Measurements from ENCODE around the gene TMEM222. TPM values are rescaled to one million over a fixed set of nuclear protein-coding genes. Genes with fewer than 3 reads are reported as not detected.
"Not testable (repeated sequence)": the region's sequence is repeated elsewhere in the genome, so short reads cannot be mapped to it uniquely, and the experiment has no call there.

Gene TMEM222, protein sequence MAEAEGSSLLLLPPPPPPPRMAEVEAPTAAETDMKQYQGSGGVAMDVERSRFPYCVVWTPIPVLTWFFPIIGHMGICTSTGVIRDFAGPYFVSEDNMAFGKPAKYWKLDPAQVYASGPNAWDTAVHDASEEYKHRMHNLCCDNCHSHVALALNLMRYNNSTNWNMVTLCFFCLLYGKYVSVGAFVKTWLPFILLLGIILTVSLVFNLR
- total RNA-seq = 36.0 to 39.1 TPM (median 37.2 TPM) in 3 replicates

DNA sequence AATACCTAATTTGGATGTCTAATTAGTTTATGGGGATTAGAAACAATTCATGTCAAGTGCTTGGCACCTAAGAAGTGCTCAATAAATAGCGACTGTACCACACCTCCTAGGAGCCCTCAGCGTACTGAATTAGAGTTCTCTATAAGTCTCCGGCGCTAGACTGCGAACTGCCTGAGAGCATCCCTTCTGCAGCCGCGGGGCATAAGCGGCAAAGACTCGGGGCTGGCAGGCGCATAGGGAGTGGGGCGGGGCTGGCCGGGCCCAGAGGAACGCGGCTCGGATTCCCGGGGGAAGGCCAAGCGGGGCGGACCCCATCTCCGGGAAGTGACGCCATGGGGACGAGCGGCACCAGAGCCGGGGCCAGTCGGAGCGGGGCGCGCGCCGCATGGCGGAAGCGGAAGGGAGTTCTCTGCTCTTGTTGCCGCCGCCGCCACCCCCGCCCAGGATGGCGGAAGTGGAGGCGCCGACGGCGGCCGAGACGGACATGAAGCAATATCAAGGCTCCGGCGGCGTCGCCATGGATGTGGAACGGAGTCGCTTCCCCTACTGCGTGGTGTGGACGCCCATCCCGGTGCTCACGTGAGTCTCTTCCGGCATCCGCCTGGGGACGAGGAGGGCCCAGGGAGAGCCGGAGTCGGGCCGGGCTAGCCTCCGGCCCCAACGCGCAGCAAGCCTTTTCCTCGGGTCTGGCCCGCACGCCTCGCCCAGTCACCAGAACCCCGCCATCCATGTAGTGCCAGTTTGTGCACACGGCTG is at the start of gene TMEM222:
TSS of gene TMEM222 (plus strand) at position 351 of the 756 bp plus-strand sequence. CDS start at position 386, 35 bp downstream.
- peak within 1 kb of the TSS; percentile 94 for H3K4me3 Mint-ChIP-seq
- TF ChIP-seq, protein P1, sequence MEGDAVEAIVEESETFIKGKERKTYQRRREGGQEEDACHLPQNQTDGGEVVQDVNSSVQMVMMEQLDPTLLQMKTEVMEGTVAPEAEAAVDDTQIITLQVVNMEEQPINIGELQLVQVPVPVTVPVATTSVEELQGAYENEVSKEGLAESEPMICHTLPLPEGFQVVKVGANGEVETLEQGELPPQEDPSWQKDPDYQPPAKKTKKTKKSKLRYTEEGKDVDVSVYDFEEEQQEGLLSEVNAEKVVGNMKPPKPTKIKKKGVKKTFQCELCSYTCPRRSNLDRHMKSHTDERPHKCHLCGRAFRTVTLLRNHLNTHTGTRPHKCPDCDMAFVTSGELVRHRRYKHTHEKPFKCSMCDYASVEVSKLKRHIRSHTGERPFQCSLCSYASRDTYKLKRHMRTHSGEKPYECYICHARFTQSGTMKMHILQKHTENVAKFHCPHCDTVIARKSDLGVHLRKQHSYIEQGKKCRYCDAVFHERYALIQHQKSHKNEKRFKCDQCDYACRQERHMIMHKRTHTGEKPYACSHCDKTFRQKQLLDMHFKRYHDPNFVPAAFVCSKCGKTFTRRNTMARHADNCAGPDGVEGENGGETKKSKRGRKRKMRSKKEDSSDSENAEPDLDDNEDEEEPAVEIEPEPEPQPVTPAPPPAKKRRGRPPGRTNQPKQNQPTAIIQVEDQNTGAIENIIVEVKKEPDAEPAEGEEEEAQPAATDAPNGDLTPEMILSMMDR (IDR thresholded peaks at IDR 0.05; ENCODE audit: unreplicated experiment) = no peak
- peak; percentile 95 to 98 for DNase-seq (ENCODE audit: low spot score in 2 of 2, unreplicated experiment in 2 of 2)
- peaks cover 32% of the 10 kb centered on the region for H3K4me1 Mint-ChIP-seq
- no peaks in the 10 kb centered on the region for H3K9me3 Mint-ChIP-seq
- peaks cover 10% of the 10 kb centered on the region for H3K36me3 Mint-ChIP-seq
- no peaks in the 10 kb centered on the region for H3K27me3 Mint-ChIP-seq (ENCODE audit: low read depth)
- peak within 1 kb of the TSS; percentile 97 for H3K27ac Mint-ChIP-seq

DNA sequence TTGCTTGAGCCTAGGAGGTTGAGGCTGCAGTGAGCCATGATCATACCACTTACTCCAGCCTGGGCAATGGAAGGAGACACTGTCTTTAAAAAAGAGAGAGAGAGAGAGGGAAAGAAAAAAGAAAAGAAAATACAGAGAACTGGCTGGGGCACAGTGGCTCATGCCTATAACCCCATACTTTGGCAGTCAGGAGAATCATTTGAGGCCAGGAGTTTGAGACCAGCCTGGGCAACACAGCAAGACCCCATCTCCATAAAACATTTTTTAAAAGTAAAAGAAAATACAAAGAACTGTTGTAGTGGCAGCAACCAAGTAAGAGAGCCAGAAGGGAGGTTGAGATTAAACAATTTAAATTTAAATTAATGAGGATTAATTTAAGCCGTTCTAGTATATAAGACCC is 47.8 kb upstream of the TMEM222 start:
- peaks cover 20% of the 10 kb centered on the region for H3K9me3 Mint-ChIP-seq

DNA sequence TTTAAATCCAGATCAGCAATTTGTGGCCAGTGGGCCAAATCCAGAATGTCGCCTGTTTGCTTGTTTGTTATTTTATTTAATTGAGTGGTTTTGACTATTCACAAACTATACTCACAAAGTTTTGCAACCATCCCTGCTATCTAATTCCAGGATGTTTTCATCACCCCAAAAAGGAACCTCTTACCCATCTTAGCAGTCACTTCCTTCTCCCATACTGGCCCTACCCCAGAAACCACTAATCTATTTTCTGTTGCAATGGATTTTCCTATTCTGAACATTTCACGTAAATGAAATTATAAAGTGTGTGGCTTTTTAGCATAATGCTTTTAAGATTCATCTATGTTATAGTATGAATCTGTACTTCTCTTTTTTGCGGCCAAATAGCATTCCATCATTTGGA is 46.3 kb upstream of the TMEM222 start:
- Mint-ChIP-seq H3K27ac (no peak overlapping the region), H3K36me3 (peaks cover 30% of the 10 kb centered on the region), H3K9me3 (peaks cover 18% of the 10 kb centered on the region), H3K4me1 (peaks cover 2% of the 10 kb centered on the region), H3K27me3 (ENCODE audit: low read depth) (no peaks in the 10 kb centered on the region), H3K4me3 (no peak overlapping the region)
- TF ChIP-seq, protein P1 (IDR thresholded peaks at IDR 0.05; ENCODE audit: unreplicated experiment) = no peak
- no peak for DNase-seq (ENCODE audit: low spot score in 2 of 2, unreplicated experiment in 2 of 2)

More for the DNA sequence above, 47.8 kb upstream of the TMEM222 start:
- DNase-seq (ENCODE audit: low spot score in 2 of 2, unreplicated experiment in 2 of 2) = no peak
- Mint-ChIP-seq H3K36me3 (peaks cover 33% of the 10 kb centered on the region), H3K4me3 (no peak overlapping the region), H3K27ac (no peak overlapping the region), H3K27me3 (ENCODE audit: low read depth) (no peaks in the 10 kb centered on the region), H3K4me1 (peaks cover 2% of the 10 kb centered on the region)
- TF ChIP-seq, protein P1 (IDR thresholded peaks at IDR 0.05; ENCODE audit: unreplicated experiment) = no peak

DNA sequence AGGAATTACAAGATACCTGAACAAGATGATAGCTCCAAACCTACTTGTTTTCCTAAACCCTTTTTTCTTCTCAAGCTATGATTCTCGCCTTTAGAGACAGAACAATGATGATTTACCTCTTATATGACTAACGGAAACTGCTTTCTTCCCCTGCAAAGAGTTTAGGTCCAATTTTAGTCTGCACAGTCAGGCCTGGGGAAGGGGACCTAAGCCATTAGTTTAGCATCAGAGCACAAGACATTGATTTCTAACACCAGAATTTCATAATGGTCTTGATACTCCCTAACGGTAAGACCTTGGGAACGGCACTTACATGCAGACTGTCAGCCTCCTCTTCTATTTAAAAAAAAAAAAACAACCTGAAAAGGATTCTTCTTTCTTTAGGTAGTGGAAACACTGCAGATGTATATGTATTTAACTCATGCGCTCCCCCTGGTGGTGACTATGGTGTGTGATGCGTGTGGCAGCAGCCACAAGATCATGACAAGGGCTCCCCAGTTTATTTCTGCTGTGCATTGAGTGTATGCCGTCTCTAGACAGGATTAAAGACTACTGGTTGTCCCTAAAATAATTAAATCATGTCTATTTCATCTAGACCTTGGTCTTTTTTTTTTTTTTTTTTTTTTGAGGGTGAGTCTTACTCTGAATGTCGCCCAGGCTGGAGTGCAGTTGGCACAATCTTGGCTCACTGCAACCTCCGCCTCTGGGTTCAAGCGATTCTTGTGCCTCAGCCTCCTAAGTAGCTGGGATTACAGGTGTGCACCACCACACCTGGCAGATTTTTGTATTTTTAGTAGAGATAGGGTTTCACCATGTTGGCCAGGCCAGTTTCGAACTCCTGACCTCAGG is 37.3 kb upstream of the TMEM222 start:
- TF ChIP-seq, protein P1 (IDR thresholded peaks at IDR 0.05; ENCODE audit: unreplicated experiment) = peak; percentile 90
- H3K36me3 Mint-ChIP-seq = peaks cover 12% of the 10 kb centered on the region

DNA sequence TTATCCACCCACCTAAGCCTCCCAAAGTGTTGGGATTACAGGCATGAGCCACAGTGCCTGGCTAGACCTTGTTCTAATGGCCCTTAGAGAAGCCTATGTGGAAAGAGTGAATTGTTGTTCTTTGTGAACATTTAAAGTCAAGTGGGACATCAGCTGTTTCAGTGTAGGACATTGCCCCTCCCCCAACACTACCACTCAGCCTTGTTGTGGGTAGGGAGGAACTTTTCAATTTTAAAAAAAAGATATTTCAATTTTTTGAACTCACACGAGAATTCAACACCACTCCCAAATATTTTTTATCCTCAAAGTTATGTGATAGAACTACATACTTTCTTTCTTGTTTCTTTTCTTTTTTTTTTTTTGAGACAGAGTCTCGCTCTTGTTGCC is 36.7 kb upstream of the TMEM222 start:
- H3K36me3 Mint-ChIP-seq = peaks cover 14% of the 10 kb centered on the region
- no peak overlapping the region for H3K27ac Mint-ChIP-seq
- TF ChIP-seq, protein P1 (IDR thresholded peaks at IDR 0.05; ENCODE audit: unreplicated experiment) = no peak
- no peaks in the 10 kb centered on the region for H3K9me3 Mint-ChIP-seq
- no peaks in the 10 kb centered on the region for H3K4me1 Mint-ChIP-seq
- no peaks in the 10 kb centered on the region for H3K27me3 Mint-ChIP-seq (ENCODE audit: low read depth)
- H3K4me3 Mint-ChIP-seq = no peak overlapping the region
- no peak for DNase-seq (ENCODE audit: low spot score in 2 of 2, unreplicated experiment in 2 of 2)

More for the DNA sequence above, 37.3 kb upstream of the TMEM222 start:
- H3K4me1 Mint-ChIP-seq = no peaks in the 10 kb centered on the region
- no peaks in the 10 kb centered on the region for H3K27me3 Mint-ChIP-seq (ENCODE audit: low read depth)
- H3K4me3 Mint-ChIP-seq = no peak overlapping the region
- no peaks in the 10 kb centered on the region for H3K9me3 Mint-ChIP-seq
- peak overlapping the region; percentile 67 for H3K27ac Mint-ChIP-seq
- DNase-seq (ENCODE audit: low spot score in 2 of 2, unreplicated experiment in 2 of 2) = peak; percentile 77 to 90

DNA sequence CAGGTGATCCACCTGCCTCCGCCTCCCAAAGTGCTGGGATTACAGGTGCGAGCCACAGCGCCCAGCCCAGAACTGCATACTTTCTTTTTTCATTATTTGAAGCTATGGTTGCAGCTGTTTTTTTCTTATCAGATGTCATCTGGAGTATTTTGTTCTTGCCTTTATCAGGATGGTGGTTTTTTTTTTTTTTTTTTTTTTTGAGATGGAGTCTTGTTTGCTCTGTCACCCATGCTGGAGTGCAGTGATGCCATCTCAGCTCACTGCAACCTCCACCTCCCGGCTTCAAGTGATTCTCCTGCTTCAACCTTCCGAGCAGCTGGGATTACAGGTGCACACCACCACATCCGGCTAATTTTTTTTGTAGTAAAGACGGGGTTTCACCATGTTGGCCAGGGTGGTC is 36.1 kb upstream of the TMEM222 start:
- peaks cover 19% of the 10 kb centered on the region for H3K36me3 Mint-ChIP-seq
- not testable (repeated sequence) for H3K27me3 Mint-ChIP-seq (ENCODE audit: low read depth); H3K9me3 Mint-ChIP-seq; DNase-seq (ENCODE audit: low spot score in 2 of 2, unreplicated experiment in 2 of 2); H3K4me3 Mint-ChIP-seq; H3K27ac Mint-ChIP-seq; H3K4me1 Mint-ChIP-seq

DNA sequence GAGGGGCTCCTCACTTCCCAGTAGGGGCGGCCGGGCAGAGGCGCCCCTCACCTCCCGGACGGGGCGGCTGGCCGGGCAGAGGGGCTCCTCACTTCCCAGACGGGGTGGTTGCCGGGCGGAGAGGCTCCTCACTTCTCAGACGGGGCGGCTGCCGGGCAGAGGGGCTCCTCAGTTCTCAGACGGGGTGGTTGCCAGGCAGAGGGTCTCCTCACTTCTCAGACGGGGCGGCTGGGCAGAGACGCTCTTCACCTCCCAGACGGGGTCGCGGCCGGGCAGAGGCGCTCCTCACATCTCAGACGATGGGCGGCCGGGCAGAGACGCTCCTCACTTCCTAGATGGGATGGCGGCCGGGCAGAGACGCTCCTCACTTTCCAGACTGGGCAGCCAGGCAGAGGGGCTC is 32.8 kb upstream of the TMEM222 start:
- peaks cover 19% of the 10 kb centered on the region for H3K36me3 Mint-ChIP-seq
- H3K27ac Mint-ChIP-seq; H3K4me1 Mint-ChIP-seq; H3K27me3 Mint-ChIP-seq (ENCODE audit: low read depth); H3K9me3 Mint-ChIP-seq; DNase-seq (ENCODE audit: low spot score in 2 of 2, unreplicated experiment in 2 of 2); H3K4me3 Mint-ChIP-seq: not testable (repeated sequence)
